ENCODE data around the gene RNF213. TPM values are rescaled to one million over a fixed set of nuclear protein-coding genes. Genes with fewer than 3 reads are reported as not detected.

RNF213 gene
- total and polyA plus RNA-seq, 10 of the 15 experiments (the other 5 are each of a cell fraction or from before 2014, with no cell fraction given), result 18.6 to 145 (median 65.8) TPM

DNA sequence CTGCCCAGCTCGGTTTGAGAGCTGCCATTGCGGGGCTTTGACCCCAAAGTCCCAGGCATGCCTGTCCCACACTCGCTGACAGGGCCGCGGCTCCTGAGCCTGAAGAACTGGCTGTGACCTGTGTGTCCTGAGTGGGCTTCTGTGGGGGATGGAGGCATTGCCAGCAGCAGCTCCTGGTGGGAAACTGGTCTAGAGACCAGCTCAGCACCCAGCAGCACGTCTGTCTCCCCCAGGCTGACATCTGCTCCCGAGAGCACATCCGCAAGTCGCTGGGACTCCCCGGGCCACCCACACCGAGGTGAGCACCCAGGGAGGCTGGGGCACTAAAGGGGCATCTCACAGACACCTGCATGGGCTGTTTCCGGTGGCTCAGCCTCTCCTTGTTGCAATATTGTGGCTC lies 167.7 kb downstream of the RNF213 start (continued):
- TF ChIP-seq, protein P1, sequence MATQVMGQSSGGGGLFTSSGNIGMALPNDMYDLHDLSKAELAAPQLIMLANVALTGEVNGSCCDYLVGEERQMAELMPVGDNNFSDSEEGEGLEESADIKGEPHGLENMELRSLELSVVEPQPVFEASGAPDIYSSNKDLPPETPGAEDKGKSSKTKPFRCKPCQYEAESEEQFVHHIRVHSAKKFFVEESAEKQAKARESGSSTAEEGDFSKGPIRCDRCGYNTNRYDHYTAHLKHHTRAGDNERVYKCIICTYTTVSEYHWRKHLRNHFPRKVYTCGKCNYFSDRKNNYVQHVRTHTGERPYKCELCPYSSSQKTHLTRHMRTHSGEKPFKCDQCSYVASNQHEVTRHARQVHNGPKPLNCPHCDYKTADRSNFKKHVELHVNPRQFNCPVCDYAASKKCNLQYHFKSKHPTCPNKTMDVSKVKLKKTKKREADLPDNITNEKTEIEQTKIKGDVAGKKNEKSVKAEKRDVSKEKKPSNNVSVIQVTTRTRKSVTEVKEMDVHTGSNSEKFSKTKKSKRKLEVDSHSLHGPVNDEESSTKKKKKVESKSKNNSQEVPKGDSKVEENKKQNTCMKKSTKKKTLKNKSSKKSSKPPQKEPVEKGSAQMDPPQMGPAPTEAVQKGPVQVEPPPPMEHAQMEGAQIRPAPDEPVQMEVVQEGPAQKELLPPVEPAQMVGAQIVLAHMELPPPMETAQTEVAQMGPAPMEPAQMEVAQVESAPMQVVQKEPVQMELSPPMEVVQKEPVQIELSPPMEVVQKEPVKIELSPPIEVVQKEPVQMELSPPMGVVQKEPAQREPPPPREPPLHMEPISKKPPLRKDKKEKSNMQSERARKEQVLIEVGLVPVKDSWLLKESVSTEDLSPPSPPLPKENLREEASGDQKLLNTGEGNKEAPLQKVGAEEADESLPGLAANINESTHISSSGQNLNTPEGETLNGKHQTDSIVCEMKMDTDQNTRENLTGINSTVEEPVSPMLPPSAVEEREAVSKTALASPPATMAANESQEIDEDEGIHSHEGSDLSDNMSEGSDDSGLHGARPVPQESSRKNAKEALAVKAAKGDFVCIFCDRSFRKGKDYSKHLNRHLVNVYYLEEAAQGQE (IDR thresholded peaks at IDR 0.05; ENCODE audit: low read depth, low read length), result no peak
- no peak for TF ChIP-seq SP1 (IDR thresholded peaks at IDR 0.05; ENCODE audit: low read depth, low read length)
- TF ChIP-seq ESRRA (IDR thresholded peaks at IDR 0.05; ENCODE audit: low read length), result no peak
- TF ChIP-seq, protein P2, sequence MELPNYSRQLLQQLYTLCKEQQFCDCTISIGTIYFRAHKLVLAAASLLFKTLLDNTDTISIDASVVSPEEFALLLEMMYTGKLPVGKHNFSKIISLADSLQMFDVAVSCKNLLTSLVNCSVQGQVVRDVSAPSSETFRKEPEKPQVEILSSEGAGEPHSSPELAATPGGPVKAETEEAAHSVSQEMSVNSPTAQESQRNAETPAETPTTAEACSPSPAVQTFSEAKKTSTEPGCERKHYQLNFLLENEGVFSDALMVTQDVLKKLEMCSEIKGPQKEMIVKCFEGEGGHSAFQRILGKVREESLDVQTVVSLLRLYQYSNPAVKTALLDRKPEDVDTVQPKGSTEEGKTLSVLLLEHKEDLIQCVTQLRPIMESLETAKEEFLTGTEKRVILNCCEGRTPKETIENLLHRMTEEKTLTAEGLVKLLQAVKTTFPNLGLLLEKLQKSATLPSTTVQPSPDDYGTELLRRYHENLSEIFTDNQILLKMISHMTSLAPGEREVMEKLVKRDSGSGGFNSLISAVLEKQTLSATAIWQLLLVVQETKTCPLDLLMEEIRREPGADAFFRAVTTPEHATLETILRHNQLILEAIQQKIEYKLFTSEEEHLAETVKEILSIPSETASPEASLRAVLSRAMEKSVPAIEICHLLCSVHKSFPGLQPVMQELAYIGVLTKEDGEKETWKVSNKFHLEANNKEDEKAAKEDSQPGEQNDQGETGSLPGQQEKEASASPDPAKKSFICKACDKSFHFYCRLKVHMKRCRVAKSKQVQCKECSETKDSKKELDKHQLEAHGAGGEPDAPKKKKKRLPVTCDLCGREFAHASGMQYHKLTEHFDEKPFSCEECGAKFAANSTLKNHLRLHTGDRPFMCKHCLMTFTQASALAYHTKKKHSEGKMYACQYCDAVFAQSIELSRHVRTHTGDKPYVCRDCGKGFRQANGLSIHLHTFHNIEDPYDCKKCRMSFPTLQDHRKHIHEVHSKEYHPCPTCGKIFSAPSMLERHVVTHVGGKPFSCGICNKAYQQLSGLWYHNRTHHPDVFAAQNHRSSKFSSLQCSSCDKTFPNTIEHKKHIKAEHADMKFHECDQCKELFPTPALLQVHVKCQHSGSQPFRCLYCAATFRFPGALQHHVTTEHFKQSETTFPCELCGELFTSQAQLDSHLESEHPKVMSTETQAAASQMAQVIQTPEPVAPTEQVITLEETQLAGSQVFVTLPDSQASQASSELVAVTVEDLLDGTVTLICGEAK (IDR thresholded peaks at IDR 0.05; ENCODE audit: borderline replicate concordance), result no peak
- TF ChIP-seq, protein P3, sequence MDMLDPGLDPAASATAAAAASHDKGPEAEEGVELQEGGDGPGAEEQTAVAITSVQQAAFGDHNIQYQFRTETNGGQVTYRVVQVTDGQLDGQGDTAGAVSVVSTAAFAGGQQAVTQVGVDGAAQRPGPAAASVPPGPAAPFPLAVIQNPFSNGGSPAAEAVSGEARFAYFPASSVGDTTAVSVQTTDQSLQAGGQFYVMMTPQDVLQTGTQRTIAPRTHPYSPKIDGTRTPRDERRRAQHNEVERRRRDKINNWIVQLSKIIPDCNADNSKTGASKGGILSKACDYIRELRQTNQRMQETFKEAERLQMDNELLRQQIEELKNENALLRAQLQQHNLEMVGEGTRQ (IDR thresholded peaks at IDR 0.05; ENCODE audit: borderline replicate concordance, low read depth, low read length), result no peak
- TF ChIP-seq IRF4 (IDR thresholded peaks at IDR 0.05; ENCODE audit: low read depth, low read length), result no peak
- no peak for TF ChIP-seq BRCA1 (IDR thresholded peaks at IDR 0.05; ENCODE audit: low read depth, low read length)
- no peak for TF ChIP-seq GABPA (IDR thresholded peaks at IDR 0.05; ENCODE audit: low read depth)

Measured in GM12878 (cell line).